Kidney (tissue), 14 donors: Measurements from ENCODE around the gene ILKAP. TPM values are rescaled to one million over a fixed set of nuclear protein-coding genes. Genes with fewer than 3 reads are reported as not detected.

Experiments
- DNase-seq, 5 donors: peaks; one replicate each; pipeline ENCODE4 v3.0.0-alpha.2; 2013 to 2020
- FAIRE-seq: peaks from 2 replicates; lab custom pipeline; 2012; peaks lifted over from hg19 to GRCh38; lab: Jason Lieb, UNC
- H3K27ac ChIP-seq, 2 donors: one replicate each; pipeline ENCODE4 v1.7.0; 2013; ENCODE audit warnings: low read depth in 2 of 2, low read length in 2 of 2, inconsistent platforms in 1 of 2
- H3K27me3 ChIP-seq: one replicate; pipeline ENCODE4 v1.7.1; 2013; ENCODE audit warnings: low read length, inconsistent platforms; ENCODE audit not compliant: control insufficient read depth, insufficient read depth
- H3K36me3 ChIP-seq, 3 donors: one replicate each; pipeline versions ENCODE4 v1.7.0 to v1.7.1; 2013; ENCODE audit warnings: low read length in 3 of 3, control low read depth in 1 of 3, inconsistent platforms in 1 of 3; ENCODE audit not compliant: insufficient read depth in 3 of 3, control insufficient read depth in 2 of 3
- H3K4me1 ChIP-seq, 3 donors: one replicate each; pipeline versions ENCODE4 v1.7.0 to v1.7.1; 2013; ENCODE audit warnings: low read length in 3 of 3, inconsistent platforms in 1 of 3, low read depth in 1 of 3; ENCODE audit not compliant: control insufficient read depth in 2 of 3, insufficient read depth in 2 of 3
- H3K4me3 ChIP-seq, 3 donors: one replicate each; pipeline versions ENCODE4 v1.7.0 to v1.8.1; 2013; ENCODE audit warnings: low read length in 3 of 3, control low read depth in 1 of 3, inconsistent platforms in 1 of 3
- H3K9ac ChIP-seq, 3 donors: one replicate each; pipeline versions ENCODE4 v1.7.0 to v1.7.1; 2013; ENCODE audit warnings: low read length in 3 of 3, control low read depth in 1 of 3, inconsistent platforms in 1 of 3
- H3K9me3 ChIP-seq, 3 donors: one replicate each; pipeline versions ENCODE4 v1.7.0 to v1.7.1; 2013; ENCODE audit warnings: low read length in 3 of 3, control low read depth in 1 of 3, inconsistent platforms in 1 of 3; ENCODE audit not compliant: control insufficient read depth in 2 of 3, insufficient read depth in 1 of 3
- intact Hi-C: fragments of 100-400 bp; cut with DNase I; formaldehyde crosslinking; loops from one replicate; pipeline ENCODE4 v1.11.1; 2022
- polyA plus RNA-seq: library from polyadenylated mRNA; stranded (reverse); fragments of 350-450 nt; fragmentation: Illumina TruSeq; extraction: RNeasy Lipid Tissue Mini Kit (QIAGEN cat#74804); gene quantifications from one replicate; pipeline ENCODE4 v1.2.3, GENCODE V29; 2014; ENCODE audit warnings: low read depth, low replicate concordance; ENCODE audit not compliant: insufficient read depth
- total RNA-seq: library from RNA; stranded (reverse); fragmentation: NEBNext Ultra II Directional; extraction: Animal tissue kit (Norgen Biotek cat#: 25700); gene quantifications from one replicate; pipeline ENCODE4 v1.2.1, GENCODE V29; 2021
- TF ChIP-seq, protein P1 (sequence below): IDR thresholded peaks from 3 replicates; pipeline ENCODE4 v1.5.1; 2012; ENCODE audit warnings: mild to moderate bottlenecking, moderate library complexity, borderline replicate concordance; ENCODE audit not compliant: insufficient read depth; ENCODE audit errors: extremely low read depth
- donor health status: control.
- donor health status: control.
- donor health status: control.
- donor health status: control.
- donor health status: control.
- donor health status: DM: yes; HTN: yes; CAD: no.
- donor health status: Normal renal cell carcinoma (clear cell type).

ILKAP gene
- total and polyA plus RNA-seq, 2 donors from 2014 or later: 38.4 to 47.7 TPM

DNA sequence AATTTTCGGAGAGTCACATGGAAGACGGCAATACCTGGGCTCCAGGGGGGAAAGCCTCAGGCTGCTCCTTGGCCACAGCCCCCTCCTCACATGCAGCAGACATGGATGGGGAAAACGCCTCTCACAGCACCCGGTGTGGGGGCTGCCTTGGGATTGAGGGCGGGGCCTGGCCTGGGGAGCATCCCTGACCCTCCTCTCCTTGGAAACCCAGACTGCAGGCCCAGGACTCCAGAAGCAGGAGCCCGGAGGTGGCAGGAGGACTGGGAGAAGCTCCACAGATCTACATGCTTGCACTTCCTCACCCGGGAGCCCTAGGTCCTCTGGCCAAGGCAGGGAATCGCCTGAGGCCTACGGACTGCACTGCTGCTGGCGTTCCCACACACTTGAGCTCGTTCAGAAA lies 48.5 kb upstream of the ILKAP start:
- intact Hi-C loops: no loop called here
- Histone ChIP-seq H3K27ac (no peak overlapping the region), H3K27me3 (no peaks in the 10 kb centered on the region), H3K4me1 (peaks cover 0 to 5% (median 3%) of the 10 kb centered on the region in 3 donors), H3K36me3 (peaks cover 2 to 54% (median 37%) of the 10 kb centered on the region in 3 donors), H3K9me3 (no peaks in the 10 kb centered on the region), H3K9ac (no peak overlapping the region), H3K4me3 (no peak overlapping the region)
- FAIRE-seq: no peak
- TF ChIP-seq, protein P1, sequence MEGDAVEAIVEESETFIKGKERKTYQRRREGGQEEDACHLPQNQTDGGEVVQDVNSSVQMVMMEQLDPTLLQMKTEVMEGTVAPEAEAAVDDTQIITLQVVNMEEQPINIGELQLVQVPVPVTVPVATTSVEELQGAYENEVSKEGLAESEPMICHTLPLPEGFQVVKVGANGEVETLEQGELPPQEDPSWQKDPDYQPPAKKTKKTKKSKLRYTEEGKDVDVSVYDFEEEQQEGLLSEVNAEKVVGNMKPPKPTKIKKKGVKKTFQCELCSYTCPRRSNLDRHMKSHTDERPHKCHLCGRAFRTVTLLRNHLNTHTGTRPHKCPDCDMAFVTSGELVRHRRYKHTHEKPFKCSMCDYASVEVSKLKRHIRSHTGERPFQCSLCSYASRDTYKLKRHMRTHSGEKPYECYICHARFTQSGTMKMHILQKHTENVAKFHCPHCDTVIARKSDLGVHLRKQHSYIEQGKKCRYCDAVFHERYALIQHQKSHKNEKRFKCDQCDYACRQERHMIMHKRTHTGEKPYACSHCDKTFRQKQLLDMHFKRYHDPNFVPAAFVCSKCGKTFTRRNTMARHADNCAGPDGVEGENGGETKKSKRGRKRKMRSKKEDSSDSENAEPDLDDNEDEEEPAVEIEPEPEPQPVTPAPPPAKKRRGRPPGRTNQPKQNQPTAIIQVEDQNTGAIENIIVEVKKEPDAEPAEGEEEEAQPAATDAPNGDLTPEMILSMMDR: no peak
- peak in 2 of 5 donors; percentile 39 to 68 for DNase-seq

- H3K9ac ChIP-seq: no peak overlapping the region
- no peak overlapping the region for H3K4me3 ChIP-seq
- peaks cover 2 to 47% (median 40%) of the 10 kb centered on the region in 3 donors for H3K36me3 ChIP-seq
- no peaks in the 10 kb centered on the region for H3K27me3 ChIP-seq
- FAIRE-seq (no peak), DNase-seq (peak in 1 of 5 donors; percentile 50)
- no peaks in the 10 kb centered on the region for H3K4me1 ChIP-seq
- H3K27ac ChIP-seq: no peak overlapping the region
- TF ChIP-seq, protein P1: no peak
- no peaks in the 10 kb centered on the region for H3K9me3 ChIP-seq
- intact Hi-C loops: no loop called here
Observed at GRCh38 chr2:238251331-238251730, 47.8 kb upstream of the ILKAP start.

GRCh38 chr2:238250896-238251295 lies 47.4 kb upstream of the ILKAP start:
- intact Hi-C loops: no loop called here
- H3K9ac ChIP-seq: no peak overlapping the region
- DNase-seq: peak in 3 of 5 donors; percentile 37 to 48 (median 41)
- no peaks in the 10 kb centered on the region for H3K27me3 ChIP-seq
- H3K9me3 ChIP-seq: no peaks in the 10 kb centered on the region
- H3K4me1 ChIP-seq: no peaks in the 10 kb centered on the region
- H3K4me3 ChIP-seq: no peak overlapping the region
- no peak for FAIRE-seq
- peaks cover 2 to 43% (median 40%) of the 10 kb centered on the region in 3 donors for H3K36me3 ChIP-seq
- no peak overlapping the region for H3K27ac ChIP-seq
- TF ChIP-seq, protein P1: no peak
